MCF 10A (cell line): ENCODE results near the gene PICK1. TPM values are rescaled to one million over a fixed set of nuclear protein-coding genes. Genes with fewer than 3 reads are reported as not detected.

Experiments
- BruUV-seq: library from RNA; stranded (reverse); fragments of 400-500 nt; replicated peaks from 2 replicates; lab custom pipeline; 2021; lab: Mats Ljungman, UMichigan
- CTCF ChIA-PET: fragments of 300-600 bp; sonication (Branson Sonifier 250); formaldehyde crosslinking; extraction: SDS; loops from one replicate; lab custom pipeline; 2021; ENCODE audit warnings: antibody characterized with exemption, inconsistent platforms; lab: Yijun Ruan, JAX
- POLR2A ChIA-PET: fragments of 300-600, 350-650 bp; sonication (Branson Sonifier 250); formaldehyde crosslinking; extraction: SDS; loops from one replicate; lab custom pipeline; 2020; ENCODE audit warnings: antibody characterized with exemption, inconsistent platforms; lab: Yijun Ruan, JAX
- DNase-seq: peaks from one replicate; pipeline ENCODE4 v3.0.0-alpha.2; 2018; ENCODE audit not compliant: unreplicated experiment
- H3K27ac Mint-ChIP-seq: one replicate; pipeline ENCODE4 v1.8.0; 2022; ENCODE audit warnings: mild to moderate bottlenecking, low read depth, mixed read lengths; ENCODE audit not compliant: unreplicated experiment
- H3K27me3 Mint-ChIP-seq: one replicate; pipeline ENCODE4 v1.8.0; 2022; ENCODE audit warnings: mixed read lengths; ENCODE audit not compliant: insufficient read depth, unreplicated experiment
- H3K36me3 Mint-ChIP-seq: one replicate; pipeline ENCODE4 v1.8.0; 2022; ENCODE audit warnings: mild to moderate bottlenecking, moderate library complexity, mixed read lengths; ENCODE audit not compliant: insufficient read depth, unreplicated experiment
- H3K4me1 Mint-ChIP-seq: one replicate; pipeline ENCODE4 v1.8.0; 2022; ENCODE audit warnings: mixed read lengths; ENCODE audit not compliant: insufficient read depth, unreplicated experiment
- H3K4me3 Mint-ChIP-seq: one replicate; pipeline ENCODE4 v1.8.0; 2022; ENCODE audit warnings: mild to moderate bottlenecking, moderate library complexity, mixed read lengths; ENCODE audit not compliant: unreplicated experiment
- H3K9me3 Mint-ChIP-seq: one replicate; pipeline ENCODE4 v1.8.0; 2022; ENCODE audit warnings: mixed read lengths; ENCODE audit not compliant: unreplicated experiment
- intact Hi-C: fragments of 100-400 bp; cut with micrococcal nuclease; formaldehyde crosslinking; loops from 2 replicates; pipeline ENCODE4 v1.14.1; 2022
- total RNA-seq: library from RNA; stranded (reverse); gene quantifications from 2 replicates; pipeline ENCODE4 v1.2.3, GENCODE V29; 2022
- TF ChIP-seq, protein P1 (sequence below): fragments of 200-600 bp; IDR thresholded peaks from one replicate; pipeline ENCODE4 v1.8.0; 2022; ENCODE audit warnings: antibody characterized with exemption, mild to moderate bottlenecking; ENCODE audit not compliant: unreplicated experiment

PICK1 gene
- total RNA-seq, 1 experiment from 2014 or later = 40.6 TPM

DNA sequence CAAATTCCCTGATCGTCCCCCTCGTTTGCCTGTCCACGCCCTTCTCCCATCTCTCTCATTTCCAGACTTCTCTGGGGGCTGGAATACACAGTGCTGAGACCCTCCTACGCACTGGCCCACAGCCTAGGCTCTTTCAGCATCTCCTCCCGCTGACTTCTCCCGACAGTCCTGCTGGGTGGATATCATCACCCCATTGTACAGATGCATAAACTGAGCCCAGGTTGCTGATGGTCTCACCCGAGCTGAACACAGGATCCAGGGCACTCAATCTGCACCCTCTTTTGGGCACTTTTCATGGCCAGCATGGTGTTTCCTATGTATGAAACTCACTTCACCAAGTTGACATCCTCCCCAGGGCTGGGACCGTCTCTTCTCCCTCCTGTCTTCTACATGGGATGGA is 31.7 kb upstream of the PICK1 start:
- peaks cover 8% of the 10 kb centered on the region for H3K27me3 Mint-ChIP-seq
- no TSS peak for BruUV-seq
- DNase-seq = no peak
- ChIA-PET CTCF (no interaction called here), POLR2A (no interaction called here)
- no peak overlapping the region for H3K27ac Mint-ChIP-seq
- intact Hi-C loops = no loop called here
- no peaks in the 10 kb centered on the region for H3K9me3 Mint-ChIP-seq
- H3K4me3 Mint-ChIP-seq = no peak overlapping the region
- TF ChIP-seq, protein P1, sequence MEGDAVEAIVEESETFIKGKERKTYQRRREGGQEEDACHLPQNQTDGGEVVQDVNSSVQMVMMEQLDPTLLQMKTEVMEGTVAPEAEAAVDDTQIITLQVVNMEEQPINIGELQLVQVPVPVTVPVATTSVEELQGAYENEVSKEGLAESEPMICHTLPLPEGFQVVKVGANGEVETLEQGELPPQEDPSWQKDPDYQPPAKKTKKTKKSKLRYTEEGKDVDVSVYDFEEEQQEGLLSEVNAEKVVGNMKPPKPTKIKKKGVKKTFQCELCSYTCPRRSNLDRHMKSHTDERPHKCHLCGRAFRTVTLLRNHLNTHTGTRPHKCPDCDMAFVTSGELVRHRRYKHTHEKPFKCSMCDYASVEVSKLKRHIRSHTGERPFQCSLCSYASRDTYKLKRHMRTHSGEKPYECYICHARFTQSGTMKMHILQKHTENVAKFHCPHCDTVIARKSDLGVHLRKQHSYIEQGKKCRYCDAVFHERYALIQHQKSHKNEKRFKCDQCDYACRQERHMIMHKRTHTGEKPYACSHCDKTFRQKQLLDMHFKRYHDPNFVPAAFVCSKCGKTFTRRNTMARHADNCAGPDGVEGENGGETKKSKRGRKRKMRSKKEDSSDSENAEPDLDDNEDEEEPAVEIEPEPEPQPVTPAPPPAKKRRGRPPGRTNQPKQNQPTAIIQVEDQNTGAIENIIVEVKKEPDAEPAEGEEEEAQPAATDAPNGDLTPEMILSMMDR = no peak
- H3K36me3 Mint-ChIP-seq = no peaks in the 10 kb centered on the region
- no peaks in the 10 kb centered on the region for H3K4me1 Mint-ChIP-seq

DNA sequence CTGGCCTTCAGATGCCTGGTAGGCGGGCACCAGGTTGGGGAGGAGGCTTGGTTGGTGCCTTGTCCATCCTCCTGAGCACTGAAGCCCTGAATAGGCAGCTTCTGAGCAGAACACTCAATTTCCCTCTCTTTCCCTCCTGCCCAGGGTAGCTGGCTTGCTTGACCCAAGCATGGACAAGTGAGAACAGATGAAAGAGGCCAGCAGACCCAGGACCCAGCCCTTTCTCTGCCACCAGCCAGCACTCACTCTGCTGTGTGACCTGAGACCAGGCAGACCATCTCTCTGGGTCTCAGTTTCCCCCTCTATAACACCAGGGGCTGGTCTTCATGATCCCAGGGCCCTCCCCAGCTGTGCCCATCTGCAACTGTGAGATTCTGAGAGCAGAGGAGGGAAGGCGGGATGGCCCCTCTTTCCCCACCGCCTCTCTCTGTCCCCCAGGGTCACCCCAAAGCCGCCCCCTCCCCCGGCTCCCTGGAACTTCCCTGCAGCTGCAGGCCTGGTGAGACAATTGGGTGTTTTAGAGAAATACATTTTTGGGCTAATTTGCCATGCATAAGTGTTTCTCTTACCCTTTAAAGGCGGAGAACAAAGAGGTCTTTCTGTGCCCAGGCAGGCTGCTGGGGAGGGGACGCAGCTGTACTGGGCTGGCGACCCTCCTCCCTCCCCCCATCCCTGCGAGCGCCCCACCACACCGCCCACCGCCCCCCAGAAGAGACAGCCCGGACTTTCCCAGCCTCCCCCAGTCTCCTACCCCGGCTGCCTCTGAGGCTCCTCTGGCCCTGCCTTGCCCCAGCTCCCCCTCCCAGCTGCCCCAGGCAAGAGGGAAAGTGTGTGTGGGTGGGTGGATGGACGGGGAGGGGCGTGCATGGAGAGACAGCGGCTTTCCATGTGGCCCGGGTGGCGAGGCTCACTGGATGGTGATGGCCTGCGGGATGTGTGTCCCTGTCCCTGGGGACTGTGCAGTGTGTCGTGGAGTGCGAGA is 30.8 kb upstream of the PICK1 start:
- CTCF ChIA-PET = interaction anchor here (0.5 kb wide), 1 partner anchor 330 kb away, joined by 3 read pairs; the partner anchor contains the start of gene TRIOBP
- peaks cover 8% of the 10 kb centered on the region for H3K27me3 Mint-ChIP-seq
- H3K9me3 Mint-ChIP-seq = no peaks in the 10 kb centered on the region
- no peak for DNase-seq
- intact Hi-C loops = no loop called here
- H3K4me3 Mint-ChIP-seq = no peak overlapping the region
- H3K27ac Mint-ChIP-seq = no peak overlapping the region
- H3K36me3 Mint-ChIP-seq = no peaks in the 10 kb centered on the region
- TF ChIP-seq, protein P1 = no peak
- POLR2A ChIA-PET = no interaction called here
- no TSS peak for BruUV-seq
- H3K4me1 Mint-ChIP-seq = no peaks in the 10 kb centered on the region

DNA sequence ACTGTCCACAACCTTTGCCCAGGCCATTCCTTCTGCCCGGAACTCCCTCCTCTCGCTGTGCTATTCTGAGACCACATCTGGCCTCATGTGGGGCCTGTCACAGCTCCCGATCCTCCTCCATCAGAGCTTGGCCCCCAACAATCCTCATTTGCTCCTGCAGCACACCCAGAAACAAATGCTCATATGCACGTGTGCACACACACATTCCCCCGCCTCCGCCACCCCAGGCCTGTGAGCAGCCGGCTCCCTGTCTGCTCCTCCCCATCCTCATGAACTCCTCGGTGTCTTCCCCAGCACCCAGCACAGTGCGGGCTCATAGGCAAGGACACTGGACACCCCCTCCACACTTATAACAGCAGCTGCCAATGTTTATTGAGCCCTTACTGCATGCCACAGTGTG is 29.7 kb upstream of the PICK1 start:
- BruUV-seq = no TSS peak
- H3K9me3 Mint-ChIP-seq = no peaks in the 10 kb centered on the region

More for the DNA sequence above, 29.7 kb upstream of the PICK1 start:
- Mint-ChIP-seq H3K36me3 (peaks cover 4% of the 10 kb centered on the region), H3K27me3 (peaks cover 8% of the 10 kb centered on the region), H3K27ac (no peak overlapping the region), H3K4me3 (no peak overlapping the region), H3K4me1 (peaks cover 2% of the 10 kb centered on the region)
- CTCF ChIA-PET = no interaction called here
- POLR2A ChIA-PET = no interaction called here
- intact Hi-C loops = no loop called here
- DNase-seq = no peak
- TF ChIP-seq, protein P1 = no peak
